MCF 10A (cell line): Measurements from ENCODE around the gene BBC3. TPM values are rescaled to one million over a fixed set of nuclear protein-coding genes. Genes with fewer than 3 reads are reported as not detected.
"Not testable (repeated sequence)": the region's sequence is repeated elsewhere in the genome, so short reads cannot be mapped to it uniquely, and the experiment has no call there.

ENCODE experiments used
- BruUV-seq: library from RNA; stranded (reverse); fragments of 400-500 nt; replicated peaks from 2 replicates; lab custom pipeline; 2021; lab: Mats Ljungman, UMichigan
- CTCF ChIA-PET: fragments of 300-600 bp; sonication (Branson Sonifier 250); formaldehyde crosslinking; extraction: SDS; loops from one replicate; lab custom pipeline; 2021; ENCODE audit warnings: antibody characterized with exemption, inconsistent platforms; lab: Yijun Ruan, JAX
- POLR2A ChIA-PET: fragments of 300-600, 350-650 bp; sonication (Branson Sonifier 250); formaldehyde crosslinking; extraction: SDS; loops from one replicate; lab custom pipeline; 2020; ENCODE audit warnings: antibody characterized with exemption, inconsistent platforms; lab: Yijun Ruan, JAX
- DNase-seq: peaks from one replicate; pipeline ENCODE4 v3.0.0-alpha.2; 2018; ENCODE audit not compliant: unreplicated experiment
- H3K27ac Mint-ChIP-seq: one replicate; pipeline ENCODE4 v1.8.0; 2022; ENCODE audit warnings: mild to moderate bottlenecking, low read depth, mixed read lengths; ENCODE audit not compliant: unreplicated experiment
- H3K27me3 Mint-ChIP-seq: one replicate; pipeline ENCODE4 v1.8.0; 2022; ENCODE audit warnings: mixed read lengths; ENCODE audit not compliant: insufficient read depth, unreplicated experiment
- H3K36me3 Mint-ChIP-seq: one replicate; pipeline ENCODE4 v1.8.0; 2022; ENCODE audit warnings: mild to moderate bottlenecking, moderate library complexity, mixed read lengths; ENCODE audit not compliant: insufficient read depth, unreplicated experiment
- H3K4me1 Mint-ChIP-seq: one replicate; pipeline ENCODE4 v1.8.0; 2022; ENCODE audit warnings: mixed read lengths; ENCODE audit not compliant: insufficient read depth, unreplicated experiment
- H3K4me3 Mint-ChIP-seq: one replicate; pipeline ENCODE4 v1.8.0; 2022; ENCODE audit warnings: mild to moderate bottlenecking, moderate library complexity, mixed read lengths; ENCODE audit not compliant: unreplicated experiment
- H3K9me3 Mint-ChIP-seq: one replicate; pipeline ENCODE4 v1.8.0; 2022; ENCODE audit warnings: mixed read lengths; ENCODE audit not compliant: unreplicated experiment
- intact Hi-C: fragments of 100-400 bp; cut with micrococcal nuclease; formaldehyde crosslinking; loops from 2 replicates; pipeline ENCODE4 v1.14.1; 2022
- total RNA-seq: library from RNA; stranded (reverse); gene quantifications from 2 replicates; pipeline ENCODE4 v1.2.3, GENCODE V29; 2022
- TF ChIP-seq, protein P1 (sequence below): fragments of 200-600 bp; IDR thresholded peaks from one replicate; pipeline ENCODE4 v1.8.0; 2022; ENCODE audit warnings: antibody characterized with exemption, mild to moderate bottlenecking; ENCODE audit not compliant: unreplicated experiment

The BBC3 gene
- total RNA-seq, 1 experiment from 2014 or later = 19.6 TPM

DNA sequence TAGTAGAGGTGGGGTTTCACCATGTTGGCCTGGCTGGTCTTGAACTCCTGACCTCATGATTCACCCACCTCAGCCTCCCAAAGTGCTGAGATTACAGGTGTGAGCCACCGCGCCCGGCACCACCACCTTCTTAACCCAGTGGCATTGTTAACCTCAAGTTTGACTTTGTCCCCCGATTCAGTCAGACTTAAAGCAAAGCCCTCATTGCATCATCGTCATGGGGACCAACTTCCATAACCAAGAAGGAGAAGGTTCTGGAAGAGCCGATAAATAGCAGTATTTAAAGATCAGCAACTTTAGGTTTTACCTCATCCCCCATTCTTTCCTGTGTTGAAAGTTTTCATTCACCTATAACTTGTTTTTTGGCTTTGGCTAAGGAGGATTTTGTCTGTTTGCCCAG, 37.0 kb upstream of the BBC3 start:
- POLR2A ChIA-PET = interaction anchor here (3.4 kb wide), 1 partner anchor 11 kb away, joined by 15 read pairs; the partner anchor contains the start of gene CCDC9
- Mint-ChIP-seq H3K27me3 (no peaks in the 10 kb centered on the region), H3K4me1 (peaks cover 9% of the 10 kb centered on the region), H3K27ac (no peak overlapping the region), H3K36me3 (peaks cover 79% of the 10 kb centered on the region), H3K4me3 (no peak overlapping the region), H3K9me3 (no peaks in the 10 kb centered on the region)
- no TSS peak for BruUV-seq
- TF ChIP-seq, protein P1, sequence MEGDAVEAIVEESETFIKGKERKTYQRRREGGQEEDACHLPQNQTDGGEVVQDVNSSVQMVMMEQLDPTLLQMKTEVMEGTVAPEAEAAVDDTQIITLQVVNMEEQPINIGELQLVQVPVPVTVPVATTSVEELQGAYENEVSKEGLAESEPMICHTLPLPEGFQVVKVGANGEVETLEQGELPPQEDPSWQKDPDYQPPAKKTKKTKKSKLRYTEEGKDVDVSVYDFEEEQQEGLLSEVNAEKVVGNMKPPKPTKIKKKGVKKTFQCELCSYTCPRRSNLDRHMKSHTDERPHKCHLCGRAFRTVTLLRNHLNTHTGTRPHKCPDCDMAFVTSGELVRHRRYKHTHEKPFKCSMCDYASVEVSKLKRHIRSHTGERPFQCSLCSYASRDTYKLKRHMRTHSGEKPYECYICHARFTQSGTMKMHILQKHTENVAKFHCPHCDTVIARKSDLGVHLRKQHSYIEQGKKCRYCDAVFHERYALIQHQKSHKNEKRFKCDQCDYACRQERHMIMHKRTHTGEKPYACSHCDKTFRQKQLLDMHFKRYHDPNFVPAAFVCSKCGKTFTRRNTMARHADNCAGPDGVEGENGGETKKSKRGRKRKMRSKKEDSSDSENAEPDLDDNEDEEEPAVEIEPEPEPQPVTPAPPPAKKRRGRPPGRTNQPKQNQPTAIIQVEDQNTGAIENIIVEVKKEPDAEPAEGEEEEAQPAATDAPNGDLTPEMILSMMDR = no peak
- CTCF ChIA-PET = interaction anchor here (0.6 to 1.8 kb wide), 2 partner anchors 19 to 81 kb away, joined by 4 to 8 read pairs; partner anchors contain the start of gene DHX34
- intact Hi-C loops = no loop called here
- DNase-seq = no peak

DNA sequence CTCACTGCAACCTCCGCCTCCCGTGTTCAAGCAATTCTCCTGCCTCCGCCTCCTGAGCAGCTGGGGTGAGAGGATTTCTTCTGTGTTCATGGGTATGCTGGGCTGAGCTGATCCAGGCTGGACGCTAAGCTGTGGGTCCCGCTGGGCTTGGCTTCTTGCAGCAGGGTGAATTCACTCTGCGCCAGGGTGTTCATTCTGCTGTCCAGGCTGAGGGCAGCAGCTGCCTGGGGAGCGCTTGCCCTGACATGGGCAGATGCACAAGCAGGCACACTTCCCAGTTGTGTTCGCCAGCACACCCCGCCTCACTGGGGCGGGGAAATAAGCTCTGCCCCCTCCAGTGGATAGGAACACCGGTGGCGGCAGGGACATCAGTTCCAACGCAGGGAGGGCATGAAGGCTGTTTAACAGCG, 36.4 kb upstream of the BBC3 start:
- Mint-ChIP-seq H3K9me3 (no peaks in the 10 kb centered on the region), H3K4me3 (no peak overlapping the region), H3K27ac (no peak overlapping the region), H3K27me3 (no peaks in the 10 kb centered on the region), H3K36me3 (peaks cover 84% of the 10 kb centered on the region), H3K4me1 (peaks cover 4% of the 10 kb centered on the region)
- no peak for DNase-seq
- ChIA-PET CTCF (interaction anchor here (0.6 kb wide), 1 partner anchor 18 kb away, joined by 4 read pairs; no protein-coding TSS in a partner anchor), POLR2A (interaction anchor here (3.4 kb wide), 1 partner anchor 10 kb away, joined by 15 read pairs; the partner anchor contains the start of gene CCDC9)
- no TSS peak for BruUV-seq
- intact Hi-C loops = no loop called here
- TF ChIP-seq, protein P1 = no peak

- Mint-ChIP-seq H3K27ac (no peak overlapping the region), H3K9me3 (no peaks in the 10 kb centered on the region), H3K4me1 (no peaks in the 10 kb centered on the region), H3K27me3 (no peaks in the 10 kb centered on the region), H3K4me3 (no peak overlapping the region), H3K36me3 (peaks cover 84% of the 10 kb centered on the region)
- no TSS peak for BruUV-seq
- POLR2A ChIA-PET = interaction anchor here (0.7 to 3.4 kb wide), 2 partner anchors 8 to 9 kb away, joined by 5 to 15 read pairs; partner anchors contain the start of gene CCDC9
- CTCF ChIA-PET = interaction anchor here (0.6 to 0.9 kb wide), 4 partner anchors 9 to 220 kb away, joined by 3 to 4 read pairs (median 3); no protein-coding TSS in a partner anchor
- TF ChIP-seq, protein P1 = no peak
- intact Hi-C loops = no loop called here
- no peak for DNase-seq
Measured at GRCh38 chr19:47266401-47266941, 35.5 kb upstream of the BBC3 start.

DNA sequence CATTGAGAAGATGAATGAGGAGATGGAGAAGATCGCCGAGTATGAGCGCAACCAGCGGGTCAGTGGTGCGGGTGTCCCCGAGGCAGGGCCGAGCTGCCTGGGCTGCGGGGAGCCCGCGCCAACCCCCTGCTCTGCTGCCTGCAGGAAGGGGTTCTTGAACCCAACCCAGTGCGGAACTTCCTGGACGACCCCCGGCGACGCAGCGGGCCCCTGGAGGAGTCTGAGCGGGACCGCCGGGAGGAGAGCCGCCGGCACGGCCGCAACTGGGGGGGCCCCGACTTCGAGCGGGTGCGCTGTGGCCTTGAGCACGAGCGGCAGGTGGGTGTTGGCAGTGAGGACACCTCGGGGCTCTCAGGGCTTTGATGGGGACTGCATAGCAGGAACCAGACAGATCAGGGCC, 33.6 kb upstream of the BBC3 start:
- H3K27ac Mint-ChIP-seq = no peak overlapping the region
- intact Hi-C loops = no loop called here

DNA sequence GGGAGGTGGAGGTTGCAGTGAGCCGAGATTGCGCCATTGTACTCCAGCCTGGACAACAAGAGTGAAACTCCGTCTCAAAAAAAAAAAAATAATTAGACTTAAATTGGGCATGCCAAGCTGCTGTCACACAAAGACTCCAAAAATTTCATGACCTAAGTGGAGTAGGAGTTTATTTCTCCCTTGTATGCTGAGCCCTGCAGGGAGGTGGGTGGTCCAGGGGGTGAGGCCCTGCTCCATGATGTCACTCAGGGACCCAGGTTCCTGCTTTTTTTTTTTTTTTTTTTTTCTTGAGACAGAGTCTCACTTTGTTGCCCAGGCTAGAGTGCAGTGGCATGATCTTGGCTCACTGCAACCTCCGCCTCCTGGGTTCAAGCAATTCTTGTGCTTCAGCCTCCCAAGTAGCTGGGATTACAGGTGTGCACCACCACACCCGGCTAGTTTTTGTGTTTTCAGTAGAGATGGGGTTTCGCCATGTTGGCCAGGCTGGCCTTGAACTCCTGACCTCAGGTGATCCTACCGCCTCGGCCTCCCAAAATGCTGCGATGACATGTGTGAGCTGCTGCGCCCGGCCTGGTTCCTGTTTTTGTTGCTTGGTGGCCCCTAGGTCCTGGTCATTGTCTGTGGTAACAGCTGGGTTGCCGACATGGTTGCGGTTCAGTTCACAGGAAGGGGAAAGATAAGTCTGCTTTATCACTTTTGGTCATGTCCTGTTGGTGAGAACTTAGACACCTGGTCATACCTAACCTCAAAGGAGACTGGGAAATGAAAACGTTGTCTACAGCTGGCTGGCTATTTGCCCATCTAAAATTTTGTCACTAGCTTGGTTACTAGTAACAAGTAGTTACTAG, 31.2 kb upstream of the BBC3 start:
- H3K4me1 Mint-ChIP-seq = peaks cover 26% of the 10 kb centered on the region
- H3K36me3 Mint-ChIP-seq = peaks cover 83% of the 10 kb centered on the region
- H3K27me3 Mint-ChIP-seq, H3K9me3 Mint-ChIP-seq, BruUV-seq, H3K27ac Mint-ChIP-seq, CTCF ChIA-PET, H3K4me3 Mint-ChIP-seq, DNase-seq, intact Hi-C loops: not testable (repeated sequence)
- POLR2A ChIA-PET = interaction anchor here (0.6 to 2.2 kb wide), 6 partner anchors 10 to 1713 kb away, joined by 3 to 10 read pairs (median 3); no protein-coding TSS in a partner anchor

More for the DNA sequence above, 33.6 kb upstream of the BBC3 start:
- no peak for DNase-seq
- CTCF ChIA-PET = interaction anchor here (0.6 kb wide), 1 partner anchor 75 kb away, joined by 3 read pairs; no protein-coding TSS in a partner anchor
- Mint-ChIP-seq H3K9me3 (no peaks in the 10 kb centered on the region), H3K4me3 (no peak overlapping the region), H3K36me3 (peaks cover 89% of the 10 kb centered on the region), H3K27me3 (no peaks in the 10 kb centered on the region), H3K4me1 (peaks cover 7% of the 10 kb centered on the region)
- TF ChIP-seq, protein P1 = no peak
- POLR2A ChIA-PET = no interaction called here
- no TSS peak for BruUV-seq
